H9 (cell line): ENCODE data around the gene STK24. TPM values are rescaled to one million over a fixed set of nuclear protein-coding genes. Genes with fewer than 3 reads are reported as not detected.

Experiments
- DNase-seq: peaks from one replicate; pipeline ENCODE4 v3.0.0-alpha.2; 2017
- H2AFZ ChIP-seq: one replicate; pipeline ENCODE4 v1.6.1; 2013; ENCODE audit warnings: mild to moderate bottlenecking, low read length, control low read depth, moderate library complexity
- H2AK5ac ChIP-seq: 2 replicates; pipeline ENCODE4 v1.6.1; 2013; ENCODE audit warnings: low read length, control low read depth, mixed read lengths; ENCODE audit not compliant: insufficient read length
- H2BK120ac ChIP-seq: one replicate; pipeline ENCODE4 v1.6.1; 2013; ENCODE audit warnings: low read depth, mild to moderate bottlenecking, low read length, control low read depth, inconsistent platforms; ENCODE audit not compliant: poor library complexity, severe bottlenecking
- H2BK12ac ChIP-seq: 2 replicates; pipeline ENCODE4 v1.6.1; 2013; ENCODE audit warnings: low read length, control low read depth, mixed read lengths, low read depth; ENCODE audit not compliant: insufficient read length
- H2BK15ac ChIP-seq: 2 replicates; pipeline ENCODE4 v1.6.1; 2013; ENCODE audit warnings: low read depth, low read length, control low read depth
- H2BK20ac ChIP-seq: one replicate; pipeline ENCODE4 v1.6.1; 2013; ENCODE audit warnings: low read depth, mild to moderate bottlenecking, low read length, control low read depth, inconsistent platforms; ENCODE audit not compliant: poor library complexity, severe bottlenecking
- H2BK5ac ChIP-seq: 2 replicates; pipeline ENCODE4 v1.6.1; 2013; ENCODE audit warnings: low read length, control low read depth, mixed read lengths; ENCODE audit not compliant: insufficient read length
- H3K14ac ChIP-seq: 2 replicates; pipeline ENCODE4 v1.6.1; 2013; ENCODE audit warnings: low read length, control low read depth; ENCODE audit not compliant: insufficient read depth
- H3K18ac ChIP-seq: 2 replicates; pipeline ENCODE4 v1.6.1; 2013; ENCODE audit warnings: low read depth, mild to moderate bottlenecking, mixed read lengths, low read length, control low read depth; ENCODE audit not compliant: insufficient read length
- H3K23ac ChIP-seq: 2 replicates; pipeline ENCODE4 v1.6.1; 2013; ENCODE audit warnings: low read length, control low read depth, mixed read lengths, low read depth; ENCODE audit not compliant: insufficient read length
- H3K23me2 ChIP-seq: 2 replicates; pipeline ENCODE4 v1.6.1; 2013; ENCODE audit warnings: low read depth, mild to moderate bottlenecking, mixed read lengths, low read length, control low read depth; ENCODE audit not compliant: insufficient read length, poor library complexity, severe bottlenecking
- H3K27ac ChIP-seq: 2 replicates; pipeline ENCODE4 v1.5.1; 2013; ENCODE audit warnings: low read length, control low read depth, mixed read lengths, low read depth; ENCODE audit not compliant: insufficient read length
- H3K27me3 ChIP-seq: 2 replicates; pipeline ENCODE4 v1.6.1; 2013; ENCODE audit warnings: low read length, control low read depth, inconsistent platforms; ENCODE audit not compliant: insufficient read depth
- H3K4ac ChIP-seq: 2 replicates; pipeline ENCODE4 v1.6.1; 2013; ENCODE audit warnings: low read depth, mild to moderate bottlenecking, control low read depth, inconsistent platforms, low read length, moderate library complexity
- H3K4me1 ChIP-seq: 2 replicates; pipeline ENCODE4 v1.6.1; 2013; ENCODE audit warnings: low read length, control low read depth, inconsistent platforms; ENCODE audit not compliant: insufficient read depth
- H3K4me2 ChIP-seq: 2 replicates; pipeline ENCODE4 v1.6.1; 2013; ENCODE audit warnings: low read length, control low read depth, mixed read lengths; ENCODE audit not compliant: insufficient read length, insufficient read depth
- H3K56ac ChIP-seq: 2 replicates; pipeline ENCODE4 v1.6.1; 2013; ENCODE audit warnings: low read depth, mild to moderate bottlenecking, mixed read lengths, low read length, control low read depth; ENCODE audit not compliant: insufficient read length
- H3K79me1 ChIP-seq: 2 replicates; pipeline ENCODE4 v1.6.1; 2013; ENCODE audit warnings: low read depth, mild to moderate bottlenecking, moderate library complexity, low read length, control low read depth, inconsistent platforms; ENCODE audit not compliant: insufficient read depth, poor library complexity, severe bottlenecking
- H3K79me2 ChIP-seq: 2 replicates; pipeline ENCODE4 v1.6.1; 2013; ENCODE audit warnings: low read length, control low read depth, inconsistent platforms; ENCODE audit not compliant: insufficient read depth
- H3K9ac ChIP-seq: 2 replicates; pipeline ENCODE4 v1.6.1; 2013; ENCODE audit warnings: low read length, control low read depth, mixed read lengths; ENCODE audit not compliant: insufficient read length; ENCODE audit errors: extremely low read depth
- H3K9me3 ChIP-seq: one replicate; pipeline ENCODE4 v1.6.1; 2013; ENCODE audit warnings: low read depth, low read length, inconsistent platforms; ENCODE audit not compliant: control insufficient read depth
- H3T11ph ChIP-seq: one replicate; pipeline ENCODE4 v1.6.1; 2013; ENCODE audit warnings: mild to moderate bottlenecking, low read length, control low read depth, inconsistent platforms
- H4K20me1 ChIP-seq: one replicate; pipeline ENCODE4 v1.6.1; 2013; ENCODE audit not compliant: control insufficient read depth, insufficient read length, insufficient read depth
- H4K5ac ChIP-seq: 2 replicates; pipeline ENCODE4 v1.6.1; 2013; ENCODE audit warnings: low read depth, mild to moderate bottlenecking, mixed read lengths, low read length, control low read depth; ENCODE audit not compliant: insufficient read length
- H4K8ac ChIP-seq: replicated peaks from 2 replicates; pipeline ENCODE4 v1.6.1; 2013; ENCODE audit warnings: low read length, control low read depth, mixed read lengths, low read depth; ENCODE audit not compliant: insufficient read length
- H4K91ac ChIP-seq: 2 replicates; pipeline ENCODE4 v1.6.1; 2013; ENCODE audit warnings: low read depth, mild to moderate bottlenecking, moderate library complexity, mixed read lengths, low read length, control low read depth; ENCODE audit not compliant: insufficient read length
- H3K27ac Mint-ChIP-seq, 3 experiments: 2 replicates in 2 of 3; 3 replicates in 1 of 3; pipeline ENCODE4 v1.8.0; 2020 to 2021; ENCODE audit warnings: mixed read lengths in 3 of 3, mild to moderate bottlenecking in 1 of 3, moderate library complexity in 1 of 3
- H3K27me3 Mint-ChIP-seq: 2 replicates; pipeline ENCODE4 v1.8.0; 2021; ENCODE audit warnings: low read depth, mild to moderate bottlenecking, moderate library complexity, mixed read lengths
- H3K36me3 Mint-ChIP-seq, 3 experiments: 2 replicates in 2 of 3; 3 replicates in 1 of 3; pipeline ENCODE4 v1.8.0; 2020 to 2021; ENCODE audit warnings: low read depth in 3 of 3, mixed read lengths in 3 of 3; ENCODE audit not compliant: insufficient read depth in 1 of 3
- H3K4me1 Mint-ChIP-seq, 2 experiments: 2 replicates each; pipeline ENCODE4 v1.8.0; 2020; ENCODE audit warnings: mixed read lengths in 2 of 2
- H3K4me3 Mint-ChIP-seq, 2 experiments: 2 replicates in 1 of 2; 3 replicates in 1 of 2; pipeline ENCODE4 v1.8.0; 2020 to 2021; ENCODE audit warnings: mild to moderate bottlenecking in 2 of 2, mixed read lengths in 2 of 2, moderate library complexity in 1 of 2
- H3K9me3 Mint-ChIP-seq, 2 experiments: 2 replicates in 1 of 2; 3 replicates in 1 of 2; pipeline ENCODE4 v1.8.0; 2020; ENCODE audit warnings: mild to moderate bottlenecking in 2 of 2, mixed read lengths in 2 of 2, moderate library complexity in 1 of 2
- WGBS: extraction: QIAGEN DNeasy Blood & Tissue Kit; methylation state at CpG from one replicate; pipeline ENCODE4 v1.1.7; 2013; ENCODE audit warnings: missing lambda C conversion rate, low lambda C conversion rate, mixed read lengths; ENCODE audit not compliant: insufficient read length; ENCODE audit errors: extremely low coverage; 5-methylcytosine and 5-hydroxymethylcytosine counted together
- total RNA-seq: library from RNA; stranded (reverse); gene quantifications from 2 replicates; pipeline ENCODE4 v1.2.1, GENCODE V29; 2021
- TF ChIP-seq, protein P1 (sequence below): fragments of 200-600 bp; sonication (generic); conservative IDR thresholded peaks from 3 replicates; pipeline ENCODE4 v1.8.0; 2021; ENCODE audit warnings: antibody characterized with exemption, mild to moderate bottlenecking

Gene STK24
- total RNA-seq, 1 experiment from 2014 or later = 134 TPM

DNA sequence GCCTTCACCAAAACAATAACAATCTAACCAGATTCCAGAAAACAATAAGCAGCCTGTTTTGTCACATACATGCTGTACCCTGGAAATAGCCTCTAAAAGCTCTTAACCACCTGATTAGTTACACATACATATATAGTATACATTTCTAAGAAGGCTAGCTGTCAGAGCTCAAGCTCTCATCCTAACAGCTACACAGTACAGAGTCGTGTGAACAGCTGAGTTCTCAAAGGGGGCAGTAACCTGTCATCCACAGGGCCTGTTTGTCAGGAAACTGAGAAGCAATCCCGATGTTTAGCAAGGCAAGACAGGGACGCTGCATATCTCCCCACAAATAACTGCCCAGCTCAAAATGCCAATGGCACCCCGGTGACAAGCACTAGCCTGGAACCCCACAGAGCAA lies 56.9 kb downstream of the STK24 start:
- Mint-ChIP-seq H3K27ac (no peak overlapping the region), H3K4me1 (peaks cover 60 to 68% of the 10 kb centered on the region in 2 experiments), H3K27me3 (no peaks in the 10 kb centered on the region), H3K9me3 (no peaks in the 10 kb centered on the region), H3K4me3 (no peak overlapping the region), H3K36me3 (peaks cover 11 to 19% (median 15%) of the 10 kb centered on the region in 3 experiments; a peak in 6 of 7 replicates)
- Histone ChIP-seq H4K8ac (no peak overlapping the region), H3K4me2 (no peak overlapping the region), H2AK5ac (no peak overlapping the region), H2BK120ac (no peak overlapping the region), H2AFZ (no peak overlapping the region), H3K18ac (no peak overlapping the region), H3K4ac (no peak overlapping the region), H3K4me1 (peaks cover 8% of the 10 kb centered on the region; the same call in 1 of the 2 replicates), H3K23me2 (no peaks in the 10 kb centered on the region), H2BK5ac (no peak overlapping the region), H3K14ac (no peak overlapping the region), H3K79me1 (peaks cover 18% of the 10 kb centered on the region), H3K79me2 (peaks cover 40% of the 10 kb centered on the region; the same call in 1 of the 2 replicates), H3K27me3 (no peaks in the 10 kb centered on the region), H3K27ac (no peak overlapping the region), H2BK20ac (no peak overlapping the region), H4K5ac (no peak overlapping the region), H4K20me1 (no peaks in the 10 kb centered on the region), H3K56ac (no peak overlapping the region), H4K91ac (no peak overlapping the region), H2BK12ac (no peak overlapping the region), H3K23ac (no peak overlapping the region), H3K9ac (no peak overlapping the region), H3T11ph (no peak overlapping the region), H3K9me3 (no peaks in the 10 kb centered on the region), H2BK15ac (no peak overlapping the region)
- DNase-seq = no peak
- TF ChIP-seq, protein P1, sequence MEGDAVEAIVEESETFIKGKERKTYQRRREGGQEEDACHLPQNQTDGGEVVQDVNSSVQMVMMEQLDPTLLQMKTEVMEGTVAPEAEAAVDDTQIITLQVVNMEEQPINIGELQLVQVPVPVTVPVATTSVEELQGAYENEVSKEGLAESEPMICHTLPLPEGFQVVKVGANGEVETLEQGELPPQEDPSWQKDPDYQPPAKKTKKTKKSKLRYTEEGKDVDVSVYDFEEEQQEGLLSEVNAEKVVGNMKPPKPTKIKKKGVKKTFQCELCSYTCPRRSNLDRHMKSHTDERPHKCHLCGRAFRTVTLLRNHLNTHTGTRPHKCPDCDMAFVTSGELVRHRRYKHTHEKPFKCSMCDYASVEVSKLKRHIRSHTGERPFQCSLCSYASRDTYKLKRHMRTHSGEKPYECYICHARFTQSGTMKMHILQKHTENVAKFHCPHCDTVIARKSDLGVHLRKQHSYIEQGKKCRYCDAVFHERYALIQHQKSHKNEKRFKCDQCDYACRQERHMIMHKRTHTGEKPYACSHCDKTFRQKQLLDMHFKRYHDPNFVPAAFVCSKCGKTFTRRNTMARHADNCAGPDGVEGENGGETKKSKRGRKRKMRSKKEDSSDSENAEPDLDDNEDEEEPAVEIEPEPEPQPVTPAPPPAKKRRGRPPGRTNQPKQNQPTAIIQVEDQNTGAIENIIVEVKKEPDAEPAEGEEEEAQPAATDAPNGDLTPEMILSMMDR = no peak
- WGBS = no CpG with 5 or more reads among the region's 4 CpGs
